Uterus (tissue), 2 donors: ENCODE data around the gene CLEC4A.

ENCODE experiments used
- POLR2A ChIP-seq, 2 donors: fragments of 450-650 bp; IDR thresholded peaks; one replicate each; pipeline ENCODE4 v1.6.1; 2016; ENCODE audit warnings: antibody characterized with exemption in 2 of 2, mild to moderate bottlenecking in 1 of 2, moderate library complexity in 1 of 2
- TF ChIP-seq, protein P1 (sequence below), 4 experiments: fragments of 200-600 bp in 2 of 4; fragments of 450-650 bp in 2 of 4; sonication (generic) in 2 of 4; IDR thresholded peaks; one replicate each; pipeline ENCODE4 v1.5.1; 2016 to 2019; ENCODE audit warnings: antibody characterized with exemption in 4 of 4, mild to moderate bottlenecking in 2 of 4, moderate library complexity in 1 of 4

DNA sequence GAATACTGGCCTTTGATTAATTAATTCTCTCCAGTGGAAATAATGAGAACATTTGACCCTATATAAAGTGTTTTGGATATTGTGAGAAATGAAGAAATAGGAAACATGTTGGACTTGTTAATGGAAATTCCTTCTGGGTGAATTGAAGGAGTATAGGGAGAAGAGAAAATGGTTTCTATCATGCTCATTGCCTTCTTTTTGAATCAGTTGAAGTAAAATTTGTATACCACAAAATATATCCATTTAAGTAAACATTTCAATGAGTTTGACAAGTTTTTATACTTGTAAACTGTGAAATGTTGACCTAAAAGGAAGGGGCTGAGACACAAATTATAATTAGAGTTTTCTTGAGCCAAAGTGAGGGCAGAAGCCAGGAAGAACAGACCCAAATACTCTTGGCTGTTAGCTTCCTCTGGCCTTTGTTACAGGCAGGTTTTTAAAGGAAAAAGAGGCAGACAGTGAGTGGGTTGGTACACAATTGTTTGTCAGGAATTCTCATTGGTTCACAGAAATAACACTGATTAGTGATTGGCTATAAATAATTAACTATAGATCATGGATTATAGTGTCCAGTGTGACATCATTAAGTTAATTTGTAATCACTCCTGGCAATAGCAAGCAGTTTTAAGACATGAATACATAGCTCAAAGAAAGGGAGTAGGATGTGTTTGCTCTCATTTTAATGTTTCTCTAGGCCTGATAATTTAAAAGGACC, 34.2 kb downstream of the CLEC4A start:
- TF ChIP-seq, protein P1, sequence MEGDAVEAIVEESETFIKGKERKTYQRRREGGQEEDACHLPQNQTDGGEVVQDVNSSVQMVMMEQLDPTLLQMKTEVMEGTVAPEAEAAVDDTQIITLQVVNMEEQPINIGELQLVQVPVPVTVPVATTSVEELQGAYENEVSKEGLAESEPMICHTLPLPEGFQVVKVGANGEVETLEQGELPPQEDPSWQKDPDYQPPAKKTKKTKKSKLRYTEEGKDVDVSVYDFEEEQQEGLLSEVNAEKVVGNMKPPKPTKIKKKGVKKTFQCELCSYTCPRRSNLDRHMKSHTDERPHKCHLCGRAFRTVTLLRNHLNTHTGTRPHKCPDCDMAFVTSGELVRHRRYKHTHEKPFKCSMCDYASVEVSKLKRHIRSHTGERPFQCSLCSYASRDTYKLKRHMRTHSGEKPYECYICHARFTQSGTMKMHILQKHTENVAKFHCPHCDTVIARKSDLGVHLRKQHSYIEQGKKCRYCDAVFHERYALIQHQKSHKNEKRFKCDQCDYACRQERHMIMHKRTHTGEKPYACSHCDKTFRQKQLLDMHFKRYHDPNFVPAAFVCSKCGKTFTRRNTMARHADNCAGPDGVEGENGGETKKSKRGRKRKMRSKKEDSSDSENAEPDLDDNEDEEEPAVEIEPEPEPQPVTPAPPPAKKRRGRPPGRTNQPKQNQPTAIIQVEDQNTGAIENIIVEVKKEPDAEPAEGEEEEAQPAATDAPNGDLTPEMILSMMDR (IDR thresholded peaks at IDR 0.05) = no peak
- TF ChIP-seq POLR2A (IDR thresholded peaks at IDR 0.05) = no peak
